Motor neuron (in vitro differentiated cells): ENCODE data around the gene PIAS4. TPM values are rescaled to one million over a fixed set of nuclear protein-coding genes. Genes with fewer than 3 reads are reported as not detected.

Experiments
- ATAC-seq, 8 experiments: fragments of 200-7000 bp; cut with Tn5 transposase; replicated peaks in 6 of 8; 2 replicates each; pipeline ENCODE4 v1.8.0; 2021; ENCODE audit warnings: mild to moderate bottlenecking in 8 of 8, moderate library complexity in 8 of 8
- H3K27ac ChIP-seq, 2 donors: fragments of 250-450 bp; sonication (Bioruptor Pico); 2 replicates each; pipeline ENCODE4 v1.9.0; 2021; ENCODE audit warnings: antibody characterized with exemption in 2 of 2, mild to moderate bottlenecking in 2 of 2, moderate library complexity in 1 of 2
- H3K4me1 ChIP-seq, 2 donors: fragments of 250-450 bp; sonication (Bioruptor Pico); replicated peaks in 1 of 2; 2 replicates each; pipeline ENCODE4 v1.6.1; 2021; ENCODE audit warnings: antibody characterized with exemption in 2 of 2, mild to moderate bottlenecking in 2 of 2, moderate library complexity in 1 of 2
- H3K4me3 ChIP-seq, 5 donors: fragments of 250-450 bp; sonication (Bioruptor Pico); 2 replicates each; pipeline ENCODE4 v1.9.0; 2021; ENCODE audit warnings: antibody characterized with exemption in 5 of 5, mild to moderate bottlenecking in 5 of 5, moderate library complexity in 4 of 5
- WGBS, 10 experiments: fragments of 450-650 bp; shearing (Covaris generic); methylation state at CpG; one replicate each; pipeline ENCODE4 v1.0.0; 2022; 5-methylcytosine and 5-hydroxymethylcytosine counted together
- in situ Hi-C, 9 experiments: fragments of 400-800 bp; cut with MboI; loops; one replicate each; pipeline ENCODE4 v1.15.0; 2021; ENCODE audit warnings: low sequenced_read_pairs in 9 of 9, low pct_unique_long_range_greater_than_20kb in 2 of 9; ENCODE audit not compliant: unreplicated experiment in 9 of 9
- total RNA-seq, 8 experiments: library from RNA; unstranded; fragments of 300-600 nt; gene quantifications; 2 replicates each; pipeline versions ENCODE4 v1.2.3 to v1.2.4, GENCODE V29; 2022

The PIAS4 gene
- total RNA-seq, 8 experiments from 2014 or later: 11.6 to 31.8 (median 22.6) TPM

GRCh38 chr19:4025317-4025716, 17.8 kb downstream of the PIAS4 start:
- Histone ChIP-seq H3K27ac (no peak overlapping the region), H3K4me1 (no peaks in the 10 kb centered on the region), H3K4me3 (no peak overlapping the region)
- in situ Hi-C loops: no loop called here
- ATAC-seq: no peak
- 20 to 68% (median 57%) methylated on average over 1 to 4 of the region's 11 CpGs; no CpG with 5 or more reads in 7 of the 10 experiments for WGBS, 10 experiments

DNA sequence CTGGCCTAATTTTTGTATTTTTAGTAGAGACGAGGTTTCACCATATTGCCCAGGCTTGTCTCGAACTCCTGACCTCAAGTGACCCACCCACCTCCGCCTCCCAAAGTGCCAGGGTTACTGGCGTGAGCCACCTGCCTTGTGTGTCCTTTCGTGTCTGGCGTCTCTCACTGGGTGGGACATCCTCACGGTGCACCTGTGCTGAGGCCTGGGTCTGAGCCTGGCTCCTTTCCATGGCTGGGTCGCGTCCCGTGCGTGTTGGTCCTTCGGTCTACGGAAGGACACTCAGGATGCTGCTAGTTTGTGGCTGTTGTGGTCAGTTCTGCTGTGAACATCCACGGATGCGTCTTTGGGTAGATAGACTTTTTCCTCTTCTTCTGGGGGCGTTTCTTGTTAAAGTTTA, 19.6 kb downstream of the PIAS4 start:
- ATAC-seq: no peak
- WGBS, 10 experiments: 89 to 100% (median 97%) methylated on average over 1 to 14 of the region's 16 CpGs; no CpG with 5 or more reads in 3 of the 10 experiments
- no peak overlapping the region for H3K4me3 ChIP-seq
- H3K4me1 ChIP-seq: no peaks in the 10 kb centered on the region
- in situ Hi-C loops: no loop called here
- H3K27ac ChIP-seq: no peak overlapping the region

- peak in 2 of 8 experiments; percentile 3 to 7 for ATAC-seq
- H3K4me3 ChIP-seq: no peak overlapping the region
- in situ Hi-C loops: no loop called here
- H3K4me1 ChIP-seq: no peaks in the 10 kb centered on the region
- H3K27ac ChIP-seq: no peak overlapping the region
- WGBS, 10 experiments: 85 to 100% (median 100%) methylated on average over 1 to 9 of the region's 48 CpGs; no CpG with 5 or more reads in 5 of the 10 experiments
Observed at GRCh38 chr19:4028334-4029246, 21.1 kb downstream of the PIAS4 start.

DNA sequence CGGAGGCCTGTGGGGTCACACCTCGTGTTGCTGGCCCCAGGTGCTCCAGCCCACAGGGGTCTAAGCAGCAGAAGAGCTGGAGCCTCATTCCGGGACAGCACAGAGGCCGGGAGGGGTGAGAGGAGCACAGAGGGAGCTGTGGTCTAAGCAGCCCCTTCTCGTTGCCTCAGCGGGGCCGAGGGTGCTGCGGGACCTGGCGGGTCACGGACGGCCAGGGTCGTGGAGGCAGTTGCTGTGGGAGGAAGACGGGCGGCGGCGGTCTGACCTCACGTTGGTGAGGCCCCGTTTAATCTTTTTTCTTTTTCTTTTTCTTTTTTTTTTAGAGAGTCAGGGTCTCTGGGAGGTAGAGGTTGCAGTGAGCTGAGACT, 21.7 kb downstream of the PIAS4 start:
- 88 to 98% methylated on average over 3 to 17 of the region's 18 CpGs; no CpG with 5 or more reads in 8 of the 10 experiments for WGBS, 10 experiments
- no peak overlapping the region for H3K4me3 ChIP-seq
- in situ Hi-C loops: no loop called here
- ATAC-seq: no peak
- no peak overlapping the region for H3K27ac ChIP-seq
- no peaks in the 10 kb centered on the region for H3K4me1 ChIP-seq

GRCh38 chr19:4030552-4030951, 23.0 kb downstream of the PIAS4 start:
- 100% methylated on average over 1 of the region's 6 CpGs; no CpG with 5 or more reads in 9 of the 10 experiments for WGBS, 10 experiments
- Histone ChIP-seq H3K4me3 (no peak overlapping the region), H3K27ac (no peak overlapping the region), H3K4me1 (no peaks in the 10 kb centered on the region)
- no peak for ATAC-seq
- in situ Hi-C loops: no loop called here

DNA sequence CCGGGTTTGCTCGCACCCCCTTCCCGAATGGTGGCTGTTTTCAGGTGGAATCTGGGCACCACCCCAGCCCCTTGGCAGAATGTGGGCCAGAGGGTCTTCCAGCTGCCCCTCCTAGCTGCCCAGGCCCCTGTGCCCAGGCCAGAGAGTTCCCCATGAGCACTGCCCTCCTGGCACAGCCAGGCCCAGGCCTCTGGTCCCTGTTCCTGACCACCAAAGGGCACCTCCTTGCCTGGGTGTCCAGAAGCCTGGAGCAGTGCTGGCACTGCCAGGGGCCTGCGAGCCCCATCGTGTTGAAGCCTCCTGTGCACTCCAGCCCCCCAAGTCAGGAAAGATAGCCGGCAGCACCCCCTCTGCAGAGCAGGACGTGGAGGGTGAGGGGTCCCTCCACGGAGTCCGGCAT, 23.4 kb downstream of the PIAS4 start:
- 14 to 100% (median 100%) methylated on average over 1 to 3 of the region's 9 CpGs; no CpG with 5 or more reads in 7 of the 10 experiments for WGBS, 10 experiments
- Histone ChIP-seq H3K4me1 (no peaks in the 10 kb centered on the region), H3K4me3 (no peak overlapping the region), H3K27ac (no peak overlapping the region)
- no peak for ATAC-seq
- in situ Hi-C loops: no loop called here

DNA sequence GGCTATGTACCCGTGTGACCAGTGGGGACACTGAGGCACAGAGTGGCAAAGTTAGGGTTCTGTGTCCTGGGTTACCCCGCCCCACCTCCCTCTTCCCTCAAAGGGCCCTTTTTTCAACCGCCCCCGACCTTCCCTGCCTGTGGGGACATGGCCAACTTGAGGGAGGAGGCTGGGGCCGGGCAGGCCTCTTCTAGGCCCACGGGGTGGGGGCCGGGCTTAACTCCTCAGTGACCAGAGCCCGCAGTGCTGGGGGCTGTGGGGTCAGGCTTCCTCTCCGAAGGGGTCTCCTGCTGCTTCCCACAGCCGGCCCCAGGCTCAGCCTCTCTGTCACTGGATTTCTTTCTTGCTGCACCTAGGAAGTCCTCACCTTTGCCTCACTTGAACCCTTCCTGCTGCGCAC, 23.9 kb downstream of the PIAS4 start:
- Histone ChIP-seq H3K27ac (no peak overlapping the region), H3K4me1 (no peaks in the 10 kb centered on the region), H3K4me3 (no peak overlapping the region)
- ATAC-seq: no peak
- WGBS, 10 experiments: 94% methylated on average over 2 of the region's 11 CpGs; no CpG with 5 or more reads in 9 of the 10 experiments
- in situ Hi-C loops: no loop called here

GRCh38 chr19:4032436-4032835, 24.9 kb downstream of the PIAS4 start:
- in situ Hi-C loops: no loop called here
- Histone ChIP-seq H3K27ac (no peak overlapping the region), H3K4me1 (no peaks in the 10 kb centered on the region), H3K4me3 (no peak overlapping the region)
- 11 to 100% (median 70%) methylated on average over 2 to 10 of the region's 16 CpGs; no CpG with 5 or more reads in 3 of the 10 experiments for WGBS, 10 experiments
- peak in 5 of 8 experiments; percentile 10 to 38 (median 15) for ATAC-seq

- Histone ChIP-seq H3K27ac (no peak overlapping the region), H3K4me3 (no peak overlapping the region), H3K4me1 (no peaks in the 10 kb centered on the region)
- 80 to 100% (median 96%) methylated on average over 1 to 22 of the region's 63 CpGs; no CpG with 5 or more reads in 3 of the 10 experiments for WGBS, 10 experiments
- no peak for ATAC-seq
- in situ Hi-C loops: no loop called here
Observed at GRCh38 chr19:4033028-4033956, 25.8 kb downstream of the PIAS4 start.

DNA sequence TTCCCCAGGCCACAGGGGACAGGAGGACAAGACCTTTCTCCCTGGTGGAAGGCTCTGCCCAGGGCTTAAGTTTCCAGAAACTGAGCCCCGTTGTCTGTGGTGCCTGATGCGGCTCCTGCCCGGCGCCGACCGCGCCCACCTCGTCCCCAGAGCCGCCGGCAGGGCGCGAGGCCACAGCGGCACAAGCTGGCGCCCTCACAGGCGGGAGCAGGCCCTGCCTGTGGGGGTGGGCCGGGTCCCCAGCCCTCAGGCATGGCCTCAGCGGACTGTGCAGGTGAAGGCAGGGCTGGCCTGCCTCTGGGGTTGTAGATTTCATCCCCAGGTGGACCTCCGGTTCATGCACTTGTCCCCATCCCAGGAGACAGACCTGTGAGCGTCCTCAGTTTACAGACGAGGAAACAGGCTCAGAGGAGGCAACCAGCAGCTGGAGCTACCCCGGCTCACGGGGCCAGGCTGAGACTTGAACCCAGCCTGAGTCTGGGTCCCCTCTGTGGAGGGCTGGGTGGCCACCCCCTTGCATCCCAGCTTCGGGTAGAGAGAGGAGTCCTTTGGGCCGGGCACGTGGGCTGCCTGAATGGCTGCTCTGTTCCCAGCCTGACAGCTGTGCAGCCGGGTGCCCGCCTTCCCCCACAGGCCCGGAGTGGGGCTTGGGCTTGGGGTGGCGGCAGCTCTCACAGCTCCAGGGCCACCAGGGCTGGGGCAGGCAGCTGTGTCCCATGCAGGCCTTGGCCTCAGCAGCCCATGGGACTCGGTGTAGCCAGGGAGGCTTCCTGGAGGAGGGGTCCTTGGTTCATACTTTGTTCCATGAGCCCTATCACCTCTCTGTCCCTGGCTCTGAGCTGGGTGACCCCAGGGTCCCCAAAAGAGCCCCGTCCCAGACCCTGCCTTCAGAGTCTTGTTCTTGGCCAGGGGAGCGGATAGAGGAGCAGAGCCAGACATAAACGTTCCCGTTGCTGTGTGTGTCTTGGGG, 26.8 kb downstream of the PIAS4 start:
- in situ Hi-C loops: no loop called here
- WGBS, 10 experiments: 52 to 100% (median 100%) methylated on average over 1 to 5 of the region's 34 CpGs; no CpG with 5 or more reads in 5 of the 10 experiments
- peak in 1 of 8 experiments; percentile 2 for ATAC-seq
- Histone ChIP-seq H3K4me3 (no peak overlapping the region), H3K27ac (no peak overlapping the region), H3K4me1 (peaks cover 0 to 5% of the 10 kb centered on the region in 2 donors)

DNA sequence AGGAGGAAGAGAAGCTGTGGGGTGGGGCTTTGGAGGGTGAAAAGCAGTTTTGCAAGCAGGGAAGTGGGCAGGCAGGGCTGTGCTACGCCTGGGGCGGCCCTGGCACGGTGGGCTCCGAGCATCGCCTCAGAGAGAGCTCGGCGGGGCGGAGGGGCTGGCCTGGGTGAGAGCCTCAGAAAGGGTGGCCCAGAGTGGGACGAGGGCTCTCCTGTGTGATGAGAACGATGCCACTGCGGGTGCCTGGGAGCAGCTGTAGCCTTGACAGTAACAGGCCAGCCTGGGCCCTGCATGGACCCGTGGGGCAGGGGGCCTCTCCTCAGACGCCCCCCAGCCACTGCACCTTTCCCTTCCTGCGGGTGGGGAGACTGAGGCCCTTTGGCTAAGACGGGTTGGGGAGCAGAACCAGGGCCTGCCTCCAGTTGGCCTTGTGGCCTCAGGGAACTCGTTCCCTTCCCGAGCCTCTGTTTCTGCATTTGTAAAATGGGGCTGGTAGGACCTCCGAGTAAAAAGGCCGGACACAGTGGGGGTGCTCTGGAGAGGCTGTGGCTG, 27.6 kb downstream of the PIAS4 start:
- peak in 1 of 8 experiments; percentile 4 for ATAC-seq
- no peak overlapping the region for H3K27ac ChIP-seq
- no peak overlapping the region for H3K4me3 ChIP-seq
- H3K4me1 ChIP-seq: peaks cover 0 to 5% of the 10 kb centered on the region in 2 donors
- in situ Hi-C loops: no loop called here
- WGBS, 10 experiments: 70 to 100% (median 97%) methylated on average over 2 to 5 of the region's 19 CpGs; no CpG with 5 or more reads in 7 of the 10 experiments

DNA sequence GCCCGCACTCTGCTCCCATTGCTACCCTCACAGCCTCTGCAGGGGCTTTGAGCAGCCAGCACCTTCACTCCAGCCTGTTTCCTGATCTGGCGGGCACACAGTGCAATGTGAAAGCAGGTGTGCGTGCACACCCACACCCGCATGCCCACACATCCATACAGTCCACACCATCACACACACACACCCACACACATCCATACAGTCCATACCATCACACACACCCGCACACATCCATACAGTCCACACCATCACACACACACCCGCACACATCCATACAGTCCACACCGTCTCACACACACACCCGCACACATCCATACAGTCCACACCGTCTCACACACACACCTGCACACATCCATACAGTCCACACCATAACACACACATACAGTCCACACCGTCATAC, 28.0 kb downstream of the PIAS4 start:
- 87 to 100% (median 95%) methylated on average over 1 to 5 of the region's 10 CpGs; no CpG with 5 or more reads in 6 of the 10 experiments for WGBS, 10 experiments
- H3K4me3 ChIP-seq: no peak overlapping the region
- peaks cover 0 to 5% of the 10 kb centered on the region in 2 donors for H3K4me1 ChIP-seq
- no peak overlapping the region for H3K27ac ChIP-seq
- peak in 4 of 8 experiments; percentile 2 to 22 (median 18) for ATAC-seq
- in situ Hi-C loops: no loop called here
